A673 (cell line): Measurements from ENCODE around the gene ASIC2.

Source experiments
- CTCF ChIP-seq: fragments of 300-800, 200-600 bp; sonication (generic); conservative IDR thresholded peaks from 2 replicates; pipeline ENCODE4 v1.5.1; 2017; ENCODE audit warnings: low read depth, mild to moderate bottlenecking, antibody characterized with exemption, low read length, moderate library complexity, mixed read lengths
- EZH2 ChIP-seq: fragments of 200-600 bp; sonication (generic); IDR thresholded peaks from 2 replicates; pipeline ENCODE4 v1.6.1; 2017; ENCODE audit warnings: borderline replicate concordance, low read depth, mild to moderate bottlenecking, mixed read lengths, antibody characterized with exemption, low read length; ENCODE audit not compliant: poor library complexity, severe bottlenecking

- TF ChIP-seq CTCF (no peak), EZH2 (no peak)
Measured at GRCh38 chr17:33014751-33015150, 278.3 kb downstream of the ASIC2 start.
